ENCODE data around the gene TBC1D9B. TPM values are rescaled to one million over a fixed set of nuclear protein-coding genes. Genes with fewer than 3 reads are reported as not detected.

Gene TBC1D9B
- total and polyA plus RNA-seq, 9 of the 15 experiments (the other 6 are each of a cell fraction or from before 2014, with no cell fraction given) = 2.9 to 59.1 (median 33.5) TPM

GRCh38 chr5:179837076-179838011 is 70.4 kb downstream of the TBC1D9B start (continued):
- TF ChIP-seq ZKSCAN8 (CRISPR knock-in tag; IDR thresholded peaks at IDR 0.05) (no peak), TCF3 (CRISPR knock-in tag; IDR thresholded peaks at IDR 0.05) (no peak), ZNF124 (CRISPR knock-in tag; IDR thresholded peaks at IDR 0.05) (no peak), UBTF (IDR thresholded peaks at IDR 0.05; ENCODE audit: borderline replicate concordance in 1 of 2, low read depth in 2 of 2, low read length in 2 of 2) (no peak), NFXL1 (CRISPR knock-in tag; IDR thresholded peaks at IDR 0.05) (0 out of 2 replicates have a peak, but pooled peaks have one; percentile 61), TSC22D4 (tag; IDR thresholded peaks at IDR 0.05) (no peak), FOSL1 (tag; conservative IDR thresholded peaks at IDR 0.05) (0 out of 2 replicates have a peak, but pooled peaks have one; percentile 30), ZNF444 (CRISPR knock-in tag; IDR thresholded peaks at IDR 0.05) (no peak), PHF21A (IDR thresholded peaks at IDR 0.05; ENCODE audit: borderline replicate concordance, low read depth) (no peak), SNRNP70 (optimal IDR thresholded peaks at IDR 0.05; ENCODE audit: low read depth, low read length) (no peak), POLR2H (tag; IDR thresholded peaks at IDR 0.05; ENCODE audit: low read depth) (peak; percentile 2; the same call in 1 of the 2 replicates), ZC3H11A (IDR thresholded peaks at IDR 0.05; ENCODE audit: low read depth, low read length) (no peak), PBX2 (CRISPR knock-in tag; IDR thresholded peaks at IDR 0.05; ENCODE audit: low read depth) (no peak), PBX2 (tag; conservative IDR thresholded peaks at IDR 0.05; ENCODE audit: low read depth) (0 out of 2 replicates have a peak, but pooled peaks have one; percentile 5), NCOA1 (IDR thresholded peaks at IDR 0.05; ENCODE audit: low read depth) (no peak), L3MBTL2 (IDR thresholded peaks at IDR 0.05) (no peak), ERF (CRISPR knock-in tag; IDR thresholded peaks at IDR 0.05) (peak; percentile 12; the same call in 1 of the 2 replicates), TCF15 (CRISPR knock-in tag; IDR thresholded peaks at IDR 0.05) (no peak), CHD2 (IDR thresholded peaks at IDR 0.05; ENCODE audit: low read depth, low read length) (no peak), ZNF232 (CRISPR knock-in tag; IDR thresholded peaks at IDR 0.05) (no peak), CREB3 (tag; conservative IDR thresholded peaks at IDR 0.05; ENCODE audit: low read depth) (no peak)

Measured in K562 (cell line).